HG03432 (cell line): Measurements from ENCODE around the gene SLC35B3.
"Not testable (repeated sequence)": the region's sequence is repeated elsewhere in the genome, so short reads cannot be mapped to it uniquely, and the experiment has no call there.

ENCODE experiments used
- ATAC-seq: cut with Tn5 transposase; IDR thresholded peaks from one replicate; pipeline ENCODE4 v1.9.1; 2021; ENCODE audit warnings: mild to moderate bottlenecking, moderate library complexity; ENCODE audit not compliant: unreplicated experiment

SLC35B3 gene

GRCh38 chr6:8435093-8435844 lies at the start of gene SLC35B3:
SLC35B3 (minus strand) TSS chr6:8435545.
- peak; percentile 98 for ATAC-seq

- no peak for ATAC-seq
These were observed 48.3 kb upstream of the SLC35B3 start for GRCh38 chr6:8483650-8484049.

- no peak for ATAC-seq
These were observed 46.4 kb upstream of the SLC35B3 start for GRCh38 chr6:8481727-8482126.

GRCh38 chr6:8478418-8478817 lies 43.1 kb upstream of the SLC35B3 start:
- no peak for ATAC-seq

- no peak for ATAC-seq
These were observed 41.3 kb upstream of the SLC35B3 start for GRCh38 chr6:8476656-8477055.

- ATAC-seq = no peak
These were observed 33.4 kb upstream of the SLC35B3 start for GRCh38 chr6:8468552-8469356.

GRCh38 chr6:8462694-8463093 lies 27.3 kb upstream of the SLC35B3 start:
- no peak for ATAC-seq

- no peak for ATAC-seq
These were observed 26.8 kb upstream of the SLC35B3 start for GRCh38 chr6:8462169-8462568.

GRCh38 chr6:8446391-8446790 lies 11.0 kb upstream of the SLC35B3 start:
- ATAC-seq = no peak

- ATAC-seq = not testable (repeated sequence)
These were observed 10.6 kb upstream of the SLC35B3 start for GRCh38 chr6:8445930-8446329.

GRCh38 chr6:8442150-8442549 lies 6.8 kb upstream of the SLC35B3 start:
- no peak for ATAC-seq

- no peak for ATAC-seq
These were observed 6.1 kb upstream of the SLC35B3 start for GRCh38 chr6:8441452-8441851.

GRCh38 chr6:8439601-8440268 lies 4.4 kb upstream of the SLC35B3 start:
- no peak for ATAC-seq

- ATAC-seq = no peak
These were observed 2.5 kb upstream of the SLC35B3 start for GRCh38 chr6:8437813-8438212.

- ATAC-seq = no peak
These were observed 1.6 kb upstream of the SLC35B3 start for GRCh38 chr6:8436966-8437365.

- no peak for ATAC-seq
These were observed 462 bp upstream of the SLC35B3 start for GRCh38 chr6:8435845-8436168.

GRCh38 chr6:8434727-8435092 lies 635 bp downstream of the SLC35B3 start:
- ATAC-seq = peak; percentile 16

GRCh38 chr6:8432614-8433013 lies 2.7 kb downstream of the SLC35B3 start:
- no peak for ATAC-seq

- ATAC-seq = no peak
These were observed 5.5 kb downstream of the SLC35B3 start for GRCh38 chr6:8429821-8430220.

- ATAC-seq = not testable (repeated sequence)
These were observed 8.8 kb downstream of the SLC35B3 start for GRCh38 chr6:8426544-8426943.

- ATAC-seq = no peak
These were observed 15.2 kb downstream of the SLC35B3 start for GRCh38 chr6:8420031-8420588.

- ATAC-seq = no peak
These were observed 19.4 kb downstream of the SLC35B3 start for GRCh38 chr6:8415913-8416312.
